HG03045 (cell line): ENCODE measurements around the gene MACF1.

Experiments
- ATAC-seq: cut with Tn5 transposase; IDR thresholded peaks from one replicate; pipeline ENCODE4 v1.9.1; 2021; ENCODE audit warnings: mild to moderate bottlenecking, moderate library complexity; ENCODE audit not compliant: unreplicated experiment

The MACF1 gene

DNA sequence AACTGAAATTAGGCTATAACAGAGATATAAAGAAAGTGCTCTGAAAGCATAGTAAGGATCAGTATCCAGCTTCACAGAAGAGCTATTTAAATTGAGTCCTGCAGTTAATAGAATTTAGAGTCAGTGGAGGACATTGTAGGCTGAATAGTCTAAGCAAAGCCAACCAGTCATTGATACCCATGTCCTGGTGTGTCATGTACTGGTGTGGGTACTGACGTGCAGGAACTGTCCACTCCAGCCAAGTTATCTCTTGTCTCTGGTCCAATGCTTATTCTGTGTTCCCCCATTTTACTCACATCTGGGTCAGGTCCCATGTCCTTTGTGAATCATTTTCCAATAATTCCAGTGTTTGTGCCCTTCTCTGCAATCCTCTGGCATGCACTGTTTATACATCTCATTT lies 90.0 kb downstream of the MACF1 start:
- no peak for ATAC-seq

GRCh38 chr1:39295901-39296300 lies 91.4 kb downstream of the MACF1 start:
- no peak for ATAC-seq

DNA sequence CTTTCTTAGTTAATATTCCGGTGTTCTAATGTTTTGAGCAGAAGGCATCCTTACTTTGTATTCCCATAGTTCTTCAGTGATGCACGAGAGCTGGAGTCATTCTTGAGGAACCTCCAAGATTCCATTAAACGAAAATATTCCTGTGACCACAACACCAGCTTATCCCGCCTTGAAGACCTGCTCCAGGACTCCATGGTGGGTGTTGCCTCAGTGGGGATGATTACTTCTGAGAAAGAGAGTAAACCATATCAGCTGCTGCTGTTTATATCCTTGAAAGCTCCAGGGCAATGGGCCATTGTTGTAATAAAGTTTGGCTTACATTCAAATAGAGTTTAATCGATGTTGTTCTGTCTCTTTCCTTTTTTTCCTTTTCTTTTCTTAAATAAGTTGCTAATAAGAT lies 93.1 kb downstream of the MACF1 start:
- no peak for ATAC-seq

DNA sequence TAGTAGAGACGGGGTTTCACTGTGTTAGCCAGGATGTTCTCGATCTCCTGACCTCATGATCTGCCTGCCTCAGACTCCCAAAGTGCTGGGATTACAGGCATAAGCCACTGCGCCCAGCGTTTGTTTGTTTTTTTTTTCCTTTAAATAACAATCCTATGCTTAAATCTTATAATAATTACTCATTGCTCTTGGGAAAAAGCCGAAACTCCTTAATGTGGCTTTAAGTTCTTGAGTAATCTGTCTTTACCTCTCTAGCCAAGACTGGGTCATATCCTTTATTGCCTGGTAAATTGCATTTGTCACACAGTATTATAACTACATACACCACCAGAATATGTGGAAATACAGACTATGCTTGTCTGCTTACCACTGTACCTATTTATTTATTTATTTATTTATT lies 97.1 kb downstream of the MACF1 start:
- no peak for ATAC-seq

GRCh38 chr1:39305555-39305954 lies 101.1 kb downstream of the MACF1 start:
- no peak for ATAC-seq

GRCh38 chr1:39310015-39310414 lies 105.5 kb downstream of the MACF1 start:
- ATAC-seq: no peak

GRCh38 chr1:39310691-39311090 lies 106.2 kb downstream of the MACF1 start:
- no peak for ATAC-seq

- ATAC-seq: no peak
Observed at GRCh38 chr1:39317111-39317510, 112.6 kb downstream of the MACF1 start.

- ATAC-seq: no peak
Observed at GRCh38 chr1:39317910-39318633, 113.6 kb downstream of the MACF1 start.

- ATAC-seq: no peak
Observed at GRCh38 chr1:39321979-39322378, 117.5 kb downstream of the MACF1 start.

GRCh38 chr1:39322431-39322830 lies 117.9 kb downstream of the MACF1 start:
- no peak for ATAC-seq

DNA sequence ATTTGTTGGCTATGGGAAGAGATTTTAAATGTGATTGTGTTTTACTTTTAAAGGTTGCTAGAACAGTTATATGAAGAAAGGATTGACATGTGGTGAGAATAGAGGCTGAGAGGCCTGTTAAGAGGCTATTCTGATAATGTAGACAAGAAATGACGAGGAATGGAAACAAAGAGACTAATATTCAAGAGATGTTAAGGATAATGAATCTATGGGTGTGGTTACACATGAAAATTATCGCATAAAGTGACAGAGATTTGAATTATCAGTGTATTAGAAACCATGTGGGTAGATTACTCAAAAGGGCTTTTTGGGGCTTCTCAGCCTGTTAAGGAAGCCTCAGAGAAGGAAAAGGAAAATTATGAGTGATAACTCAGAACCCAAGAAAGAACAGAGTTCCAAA lies 120.4 kb downstream of the MACF1 start:
- no peak for ATAC-seq

DNA sequence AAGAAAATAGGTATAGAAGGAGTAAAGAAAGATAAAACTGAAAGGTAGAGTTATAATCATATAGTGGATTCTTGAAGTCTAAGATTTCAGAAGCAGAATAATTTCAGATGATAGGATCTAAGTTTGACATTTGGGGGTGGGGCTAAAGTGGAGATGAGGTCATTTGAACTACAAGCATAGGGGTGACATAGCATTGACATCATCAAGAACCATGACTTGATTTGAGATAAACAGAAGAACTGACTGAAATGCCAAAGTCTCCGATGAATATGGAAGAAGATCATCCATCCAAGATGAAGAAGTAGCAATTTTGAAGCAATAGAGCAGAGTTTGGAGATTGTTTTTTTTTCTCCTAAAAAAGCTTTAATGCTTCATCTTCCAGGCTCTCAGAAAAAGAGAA lies 122.3 kb downstream of the MACF1 start:
- ATAC-seq: no peak

DNA sequence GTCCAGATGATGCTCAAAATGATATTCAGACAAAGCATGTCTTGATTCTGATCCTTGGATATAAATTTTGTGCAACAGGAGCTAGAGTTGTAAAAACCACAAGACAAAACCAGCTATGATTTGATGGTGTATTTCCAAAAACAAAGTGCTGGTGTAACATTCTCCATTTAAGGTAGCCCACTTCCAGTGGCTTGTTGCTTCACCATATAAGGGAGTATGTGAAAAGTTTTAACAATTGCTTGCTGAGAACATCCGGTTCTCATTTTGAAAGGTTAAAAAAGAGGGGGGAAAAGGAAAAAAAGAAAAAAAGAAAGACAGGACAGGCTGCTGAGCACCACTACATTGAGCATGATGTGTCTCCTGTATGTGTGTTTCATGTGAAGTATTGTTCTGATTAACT lies 123.6 kb downstream of the MACF1 start:
- no peak for ATAC-seq

- no peak for ATAC-seq
Observed at GRCh38 chr1:39328586-39329121, 124.2 kb downstream of the MACF1 start.

GRCh38 chr1:39331647-39332046 lies 127.2 kb downstream of the MACF1 start:
- ATAC-seq: no peak

- no peak for ATAC-seq
Observed at GRCh38 chr1:39332291-39332690, 127.8 kb downstream of the MACF1 start.

DNA sequence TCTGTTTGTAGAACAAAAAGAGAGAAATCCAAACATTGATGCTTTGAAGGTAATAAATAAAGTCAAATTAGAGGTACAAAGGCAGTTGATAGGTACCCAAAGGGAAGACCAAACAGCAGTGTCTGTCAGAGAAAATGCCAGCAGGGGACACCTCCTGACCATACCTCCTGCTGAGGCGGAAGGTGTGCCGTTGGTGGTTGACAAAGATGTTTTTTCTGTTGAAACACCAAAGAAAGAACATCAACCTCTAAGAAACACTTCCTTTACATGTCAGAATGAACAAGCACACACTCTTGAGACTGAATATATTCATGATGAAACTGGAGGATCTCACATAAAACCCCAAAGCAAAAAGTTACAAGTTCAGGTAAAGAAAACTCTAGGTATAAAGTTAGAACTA lies 128.3 kb downstream of the MACF1 start:
- no peak for ATAC-seq

DNA sequence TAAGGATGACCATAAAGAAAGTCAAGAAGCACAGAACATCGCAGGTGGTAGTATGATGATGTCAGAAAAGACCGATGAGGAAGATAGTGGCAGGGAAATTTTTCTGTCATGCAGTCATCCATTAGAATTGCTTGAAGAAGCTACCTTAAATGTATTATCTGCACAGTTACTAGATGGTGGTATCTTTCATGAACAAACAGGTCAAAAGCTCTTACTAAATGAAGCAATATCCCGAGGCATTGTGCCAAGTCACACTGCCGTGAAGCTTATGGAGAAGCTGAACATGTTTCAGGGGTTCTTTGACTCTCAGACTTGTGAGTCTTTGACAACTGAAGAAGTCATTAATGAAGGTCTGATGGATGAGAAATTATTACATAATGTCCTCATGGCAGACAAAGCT lies 128.8 kb downstream of the MACF1 start:
- no peak for ATAC-seq

- no peak for ATAC-seq
Observed at GRCh38 chr1:39335216-39335615, 130.7 kb downstream of the MACF1 start.

DNA sequence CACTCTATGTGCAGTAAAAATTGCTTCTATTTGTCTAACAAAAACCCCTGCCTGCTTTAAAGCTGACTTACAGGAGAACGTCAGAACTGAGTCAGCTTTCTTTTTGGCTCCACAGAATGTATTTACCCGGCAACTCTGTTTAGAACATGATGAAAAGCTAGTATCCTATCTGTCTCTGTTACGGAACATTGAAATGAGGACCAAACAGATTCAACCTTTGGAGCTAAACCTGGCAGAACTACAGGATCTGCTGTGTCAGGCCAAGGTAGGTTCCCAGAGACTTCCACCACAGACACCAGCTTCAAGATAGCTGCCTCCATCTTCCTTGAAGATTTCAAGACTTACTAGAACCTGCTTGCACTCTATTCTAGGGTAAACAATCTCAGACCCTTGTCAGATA lies 132.6 kb downstream of the MACF1 start:
- ATAC-seq: no peak

- no peak for ATAC-seq
Observed at GRCh38 chr1:39342776-39343175, 138.3 kb downstream of the MACF1 start.
